ENCODE results near the gene CTRB2.
"Not testable (repeated sequence)": the region's sequence is repeated elsewhere in the genome, so short reads cannot be mapped to it uniquely, and the experiment has no call there.

Gene CTRB2

GRCh38 chr16:75225678-75226515, 18.9 kb upstream of the CTRB2 start:
- DNase-seq: no peak

- DNase-seq: no peak
These were observed 18.1 kb upstream of the CTRB2 start for GRCh38 chr16:75225092-75225491.

- no peak for DNase-seq
These were observed 17.5 kb upstream of the CTRB2 start for GRCh38 chr16:75224306-75225082.

- DNase-seq: not testable (repeated sequence)
These were observed 16.2 kb upstream of the CTRB2 start for GRCh38 chr16:75223129-75223528.

GRCh38 chr16:75222271-75222783, 15.4 kb upstream of the CTRB2 start:
- no peak for DNase-seq

- DNase-seq: peak; percentile 24
These were observed 12.9 kb upstream of the CTRB2 start for GRCh38 chr16:75219838-75220237.

- DNase-seq: no peak
These were observed 12.1 kb upstream of the CTRB2 start for GRCh38 chr16:75219088-75219487.

GRCh38 chr16:75218256-75219076, 11.5 kb upstream of the CTRB2 start, which contains the start of gene CTRB1:
Gene CTRB1 (plus strand): TSS chr16:75218988. CDS start chr16:75219008, 20 bp downstream.
- DNase-seq: peak; percentile 11

GRCh38 chr16:75217389-75217851, 10.5 kb upstream of the CTRB2 start:
- no peak for DNase-seq

GRCh38 chr16:75216576-75216975, 9.6 kb upstream of the CTRB2 start:
- DNase-seq: no peak

- DNase-seq: no peak
These were observed 9.2 kb upstream of the CTRB2 start for GRCh38 chr16:75216127-75216526.

- DNase-seq: not testable (repeated sequence)
These were observed 4.3 kb upstream of the CTRB2 start for GRCh38 chr16:75211286-75211685.

GRCh38 chr16:75209944-75210343, 3.0 kb upstream of the CTRB2 start:
- no peak for DNase-seq

GRCh38 chr16:75209514-75209913, 2.6 kb upstream of the CTRB2 start:
- DNase-seq: not testable (repeated sequence)

GRCh38 chr16:75208861-75209505, 2.0 kb upstream of the CTRB2 start:
- no peak for DNase-seq

- DNase-seq: no peak
These were observed 1.4 kb upstream of the CTRB2 start for GRCh38 chr16:75208242-75208825.

- DNase-seq: no peak
These were observed 870 bp upstream of the CTRB2 start for GRCh38 chr16:75207831-75208230.

GRCh38 chr16:75205961-75206748, 806 bp downstream of the CTRB2 start:
- DNase-seq: not testable (repeated sequence)

- DNase-seq: not testable (repeated sequence)
These were observed 1.5 kb downstream of the CTRB2 start for GRCh38 chr16:75205438-75205837.

GRCh38 chr16:75204905-75205304, 2.1 kb downstream of the CTRB2 start:
- not testable (repeated sequence) for DNase-seq

GRCh38 chr16:75204410-75204758, 2.6 kb downstream of the CTRB2 start:
- DNase-seq: no peak

All from stimulated activated CD4-positive, alpha-beta T cell treated with anti-CD3 and anti-CD28 coated beads, Interleukin-1b, Interleukin-23, amount 100 ng/mL, for 48 hours (primary cell).